ENCODE data around the gene S100A10. TPM values are rescaled to one million over a fixed set of nuclear protein-coding genes. Genes with fewer than 3 reads are reported as not detected.

Gene S100A10
- total RNA-seq, 1 experiment from 2014 or later = 400 TPM

GRCh38 chr1:151985768-151986167, 7.9 kb downstream of the S100A10 start:
- H3F3A ChIP-seq (ENCODE audit: low read length, unreplicated experiment) = peaks cover 27% of the 10 kb centered on the region
- no peak for ATAC-seq
- CTCF ChIA-PET = no interaction called here
- H3K27me3 ChIP-seq (ENCODE audit: low read length) = no peaks in the 10 kb centered on the region
- no peak overlapping the region for H3K4me2 ChIP-seq (ENCODE audit: low read length)
- TF ChIP-seq CTCF (conservative IDR thresholded peaks at IDR 0.05; ENCODE audit: low read depth, low read length) (no peak), EZH2phosphoT487 (IDR thresholded peaks at IDR 0.05; ENCODE audit: borderline replicate concordance, low read length) (no peak), EZH2 (IDR thresholded peaks at IDR 0.05; ENCODE audit: low read length, unreplicated experiment) (no peak)
- no peak overlapping the region for H3K27ac ChIP-seq (ENCODE audit: low read length)
- H3K79me2 ChIP-seq (ENCODE audit: low read length) = peaks cover 76% of the 10 kb centered on the region
- intact Hi-C loops (cut with micrococcal nuclease) = no loop called here
- H3K9me3 ChIP-seq (ENCODE audit: low read length) = no peaks in the 10 kb centered on the region
- BruUV-seq (replicated peaks) = no TSS peak
- H3K4me1 ChIP-seq (ENCODE audit: insufficient read depth, low read length) = peaks cover 80% of the 10 kb centered on the region
- no peak overlapping the region for H3K9ac ChIP-seq (ENCODE audit: low read length)
- POLR2A ChIA-PET (ENCODE audit: unreplicated experiment) = interaction anchor here (0.5 kb wide), 1 partner anchor 51 kb away, joined by 4 read pairs; the partner anchor contains the start of gene S100A11
- DNase-seq = no peak
- H2AFZ ChIP-seq (ENCODE audit: low read length) = no peak overlapping the region
- no peak overlapping the region for H3K4me3 ChIP-seq (ENCODE audit: low read length)
- H3K36me3 ChIP-seq (ENCODE audit: low read depth, low read length) = peaks cover 68% of the 10 kb centered on the region
- no peaks in the 10 kb centered on the region for H3K9me2 ChIP-seq (replicated peaks; ENCODE audit: low read length)
- peaks cover 64% of the 10 kb centered on the region for H4K20me1 ChIP-seq (ENCODE audit: low read length)

- BruUV-seq (replicated peaks) = no TSS peak
- POLR2A ChIA-PET (ENCODE audit: unreplicated experiment) = no interaction called here
These were observed 8.4 kb downstream of the S100A10 start for GRCh38 chr1:151985270-151985669.

More at GRCh38 chr1:151985270-151985669, 8.4 kb downstream of the S100A10 start:
- TF ChIP-seq CTCF (conservative IDR thresholded peaks at IDR 0.05; ENCODE audit: low read depth, low read length) (no peak), EZH2 (IDR thresholded peaks at IDR 0.05; ENCODE audit: low read length, unreplicated experiment) (no peak), EZH2phosphoT487 (IDR thresholded peaks at IDR 0.05; ENCODE audit: borderline replicate concordance, low read length) (no peak)
- Histone ChIP-seq H3K79me2 (ENCODE audit: low read length) (peaks cover 71% of the 10 kb centered on the region), H4K20me1 (ENCODE audit: low read length) (peaks cover 60% of the 10 kb centered on the region), H3K4me1 (ENCODE audit: insufficient read depth, low read length) (peaks cover 80% of the 10 kb centered on the region), H2AFZ (ENCODE audit: low read length) (no peak overlapping the region), H3K27ac (ENCODE audit: low read length) (no peak overlapping the region), H3K4me2 (ENCODE audit: low read length) (no peak overlapping the region), H3K36me3 (ENCODE audit: low read depth, low read length) (peaks cover 64% of the 10 kb centered on the region), H3K9me3 (ENCODE audit: low read length) (no peaks in the 10 kb centered on the region), H3K9ac (ENCODE audit: low read length) (no peak overlapping the region), H3K27me3 (ENCODE audit: low read length) (no peaks in the 10 kb centered on the region), H3K9me2 (replicated peaks; ENCODE audit: low read length) (no peaks in the 10 kb centered on the region), H3F3A (ENCODE audit: low read length, unreplicated experiment) (peaks cover 25% of the 10 kb centered on the region), H3K4me3 (ENCODE audit: low read length) (no peak overlapping the region)
- ATAC-seq (no peak), DNase-seq (no peak)
- intact Hi-C loops (cut with micrococcal nuclease) = no loop called here
- CTCF ChIA-PET = no interaction called here

All from PC-3 (cell line).